ENCODE measurements around the gene B9D1. TPM values are rescaled to one million over a fixed set of nuclear protein-coding genes. Genes with fewer than 3 reads are reported as not detected.

Gene B9D1
- total and polyA plus RNA-seq, 11 donors = 5.6 to 27.9 (median 10.7) TPM

DNA sequence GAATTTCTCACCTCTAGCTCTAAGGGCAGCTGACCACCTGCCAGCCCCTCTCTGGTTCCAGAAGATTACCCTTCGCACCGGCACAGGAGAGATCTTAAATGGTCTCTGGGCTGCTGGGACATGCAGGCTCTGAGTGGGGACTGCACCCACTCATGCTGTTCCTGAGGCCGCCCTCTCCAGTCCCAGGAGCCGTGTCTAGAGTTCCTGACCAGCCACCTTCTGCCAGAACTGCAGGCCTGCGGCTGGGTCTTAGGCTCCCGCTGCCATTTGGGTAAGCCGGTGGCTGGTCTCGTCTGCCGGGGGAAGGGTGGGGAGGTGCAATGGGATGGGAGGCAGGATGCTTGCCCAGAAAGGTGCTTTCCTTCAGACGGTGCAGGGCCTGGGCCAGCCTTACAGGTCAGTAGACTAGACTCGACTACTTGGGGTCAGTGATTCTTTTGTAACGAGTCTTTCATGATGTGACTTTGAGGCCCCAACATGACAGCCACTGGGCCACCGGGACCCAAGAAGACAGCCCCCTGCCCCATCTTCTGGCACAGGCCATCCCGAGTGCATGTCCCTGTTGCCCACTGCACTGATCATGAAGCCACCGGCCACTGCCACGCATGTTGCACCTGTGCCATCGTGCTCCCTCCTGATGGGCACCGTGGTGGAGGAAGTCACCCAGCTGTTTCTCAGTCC is 26.4 kb downstream of the B9D1 start:
- H3K4me1 ChIP-seq = peaks cover 0 to 30% (median 9%) of the 10 kb centered on the region in 12 donors
- ATAC-seq (no peak), DNase-seq (no peak)
- H3K36me3 ChIP-seq = peaks cover 0 to 31% (median 19%) of the 10 kb centered on the region in 9 donors
- WGBS, 4 donors = 83 to 90% (median 86%) methylated on average over 7 to 18 of the region's 18 CpGs
- TF ChIP-seq POLR2A (IDR thresholded peaks at IDR 0.05) (no peak), CTCF (IDR thresholded peaks at IDR 0.05) (no peak)
- no peaks in the 10 kb centered on the region for H3K9me3 ChIP-seq
- intact Hi-C loops (cut with DNase I) = no loop called here
- H3K4me3 ChIP-seq = no peak overlapping the region
- H3K27me3 ChIP-seq = no peaks in the 10 kb centered on the region
- no peak overlapping the region for H3K27ac ChIP-seq

DNA sequence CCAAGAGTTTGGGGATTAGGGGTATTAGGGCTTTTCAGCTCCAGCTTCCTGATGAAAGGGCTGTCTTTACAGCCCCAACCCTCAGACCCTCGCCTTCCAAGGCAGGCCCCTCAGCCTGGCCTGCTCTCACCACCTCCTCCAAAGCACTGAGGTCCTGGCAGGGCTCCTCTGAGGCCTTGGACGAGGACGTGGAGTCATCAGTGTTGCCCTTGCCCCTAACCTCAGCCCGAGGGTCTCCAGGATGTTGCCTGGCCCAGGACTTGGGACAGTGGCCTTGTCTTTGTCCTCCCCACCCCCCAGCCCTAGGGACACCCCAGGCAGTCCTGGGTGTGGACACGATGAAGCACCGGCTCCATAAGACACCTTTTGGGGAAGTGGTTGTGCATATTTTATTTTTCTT is 28.2 kb downstream of the B9D1 start:
- peaks cover 0 to 46% (median 28%) of the 10 kb centered on the region in 9 donors for H3K36me3 ChIP-seq
- DNase-seq (no peak), ATAC-seq (no peak)
- H3K27me3 ChIP-seq = no peaks in the 10 kb centered on the region
- intact Hi-C loops (cut with DNase I) = no loop called here
- no peak overlapping the region for H3K27ac ChIP-seq
- H3K4me3 ChIP-seq = no peak overlapping the region
- TF ChIP-seq CTCF (IDR thresholded peaks at IDR 0.05) = no peak
- no peak for TF ChIP-seq POLR2A (IDR thresholded peaks at IDR 0.05)
- no peaks in the 10 kb centered on the region for H3K9me3 ChIP-seq
- WGBS, 4 donors = 85 to 97% (median 89%) methylated on average over 6 of the region's 6 CpGs
- peaks cover 0 to 30% (median 9%) of the 10 kb centered on the region in 12 donors for H3K4me1 ChIP-seq

- Histone ChIP-seq H3K4me1 (peaks cover 0 to 30% (median 9%) of the 10 kb centered on the region in 12 donors), H3K4me3 (no peak overlapping the region), H3K36me3 (peaks cover 0 to 51% (median 31%) of the 10 kb centered on the region in 9 donors), H3K27ac (no peak overlapping the region), H3K27me3 (no peaks in the 10 kb centered on the region), H3K9me3 (no peaks in the 10 kb centered on the region)
- ATAC-seq (no peak), DNase-seq (no peak)
- TF ChIP-seq POLR2A (IDR thresholded peaks at IDR 0.05) = no peak
- no peak for TF ChIP-seq CTCF (IDR thresholded peaks at IDR 0.05)
- intact Hi-C loops (cut with DNase I) = no loop called here
- WGBS, 4 donors = 92 to 95% (median 93%) methylated on average over 10 to 12 of the region's 12 CpGs
Observed at GRCh38 chr17:19333736-19334290, 28.7 kb downstream of the B9D1 start.

GRCh38 chr17:19333132-19333440 is 29.4 kb downstream of the B9D1 start:
- Histone ChIP-seq H3K9me3 (no peaks in the 10 kb centered on the region), H3K27me3 (peaks cover 0 to 3% (median 0%) of the 10 kb centered on the region in 9 donors), H3K36me3 (peaks cover 0 to 59% (median 31%) of the 10 kb centered on the region in 9 donors), H3K4me1 (peaks cover 0 to 30% (median 8%) of the 10 kb centered on the region in 12 donors), H3K4me3 (no peak overlapping the region), H3K27ac (no peak overlapping the region)
- 97 to 100% (median 99%) methylated on average over 1 of the region's 1 CpG for WGBS, 4 donors
- intact Hi-C loops (cut with DNase I) = no loop called here
- TF ChIP-seq CTCF (IDR thresholded peaks at IDR 0.05) (no peak), POLR2A (IDR thresholded peaks at IDR 0.05) (no peak)
- ATAC-seq = no peak
- DNase-seq = no peak

Data from heart left ventricle (tissue), 16 donors.